Stimulated activated CD8-positive, alpha-beta memory T cell treated with anti-CD3 and anti-CD28 coated beads, Interleukin-4, amount 100 ng/mL, for 24 hours (primary cell): ENCODE measurements around the gene AMY2B.
A peak's percentile ranks its signal among the peaks of the same experiment; 100 is the strongest.
"Not testable (repeated sequence)": the region's sequence is repeated elsewhere in the genome, so short reads cannot be mapped to it uniquely, and the experiment has no call there.

Experiments used
- DNase-seq: peaks from one replicate; pipeline ENCODE4 v3.0.0-alpha.2; 2020; ENCODE audit warnings: low read depth

AMY2B gene

DNA sequence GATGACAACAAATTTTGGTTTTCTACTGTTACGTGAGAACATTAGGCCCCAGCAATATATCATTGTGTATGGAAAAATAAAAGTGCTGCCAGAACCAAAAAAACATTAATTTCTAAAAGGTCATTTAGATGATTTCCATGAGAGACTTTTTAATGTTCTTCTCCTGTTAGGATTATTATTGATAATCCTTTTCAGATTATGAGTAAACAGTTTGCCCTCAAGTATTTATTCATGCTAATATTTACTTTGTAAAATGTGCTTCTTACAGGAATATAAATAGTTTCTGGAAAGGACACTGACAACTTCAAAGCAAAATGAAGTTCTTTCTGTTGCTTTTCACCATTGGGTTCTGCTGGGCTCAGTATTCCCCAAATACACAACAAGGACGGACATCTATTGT is at the start of gene AMY2B:
AMY2B (plus strand) TSS at position 301 of the 400 bp plus-strand sequence; CDS start at position 315, 14 bp downstream.
- DNase-seq, result not testable (repeated sequence)

GRCh38 chr1:103523346-103523745 is 48.0 kb upstream of the AMY2B start:
- DNase-seq, result no peak

DNA sequence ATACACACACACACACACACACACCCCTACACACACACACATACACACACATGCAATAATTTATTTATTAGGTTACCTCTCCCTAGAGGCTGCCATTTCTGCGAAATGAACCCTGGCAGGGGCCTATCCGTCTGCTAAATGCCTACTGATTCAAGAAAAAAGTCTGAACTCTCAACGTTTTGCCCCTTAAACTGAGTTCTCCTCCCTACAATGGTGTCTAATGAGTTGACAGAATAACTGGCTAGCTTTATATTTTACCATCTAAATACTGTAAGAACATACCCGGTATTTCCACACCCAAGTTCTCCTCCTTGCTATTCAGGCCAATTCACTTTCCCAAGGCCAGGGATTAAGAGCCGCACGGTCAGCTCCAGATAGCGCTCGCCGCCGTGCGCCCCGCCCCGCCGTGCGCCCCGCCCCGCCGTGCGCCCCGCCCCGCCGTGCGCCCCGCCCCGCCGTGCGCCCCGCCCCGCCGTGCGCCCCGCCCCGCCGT is 46.2 kb upstream of the AMY2B start:
- no peak for DNase-seq

DNA sequence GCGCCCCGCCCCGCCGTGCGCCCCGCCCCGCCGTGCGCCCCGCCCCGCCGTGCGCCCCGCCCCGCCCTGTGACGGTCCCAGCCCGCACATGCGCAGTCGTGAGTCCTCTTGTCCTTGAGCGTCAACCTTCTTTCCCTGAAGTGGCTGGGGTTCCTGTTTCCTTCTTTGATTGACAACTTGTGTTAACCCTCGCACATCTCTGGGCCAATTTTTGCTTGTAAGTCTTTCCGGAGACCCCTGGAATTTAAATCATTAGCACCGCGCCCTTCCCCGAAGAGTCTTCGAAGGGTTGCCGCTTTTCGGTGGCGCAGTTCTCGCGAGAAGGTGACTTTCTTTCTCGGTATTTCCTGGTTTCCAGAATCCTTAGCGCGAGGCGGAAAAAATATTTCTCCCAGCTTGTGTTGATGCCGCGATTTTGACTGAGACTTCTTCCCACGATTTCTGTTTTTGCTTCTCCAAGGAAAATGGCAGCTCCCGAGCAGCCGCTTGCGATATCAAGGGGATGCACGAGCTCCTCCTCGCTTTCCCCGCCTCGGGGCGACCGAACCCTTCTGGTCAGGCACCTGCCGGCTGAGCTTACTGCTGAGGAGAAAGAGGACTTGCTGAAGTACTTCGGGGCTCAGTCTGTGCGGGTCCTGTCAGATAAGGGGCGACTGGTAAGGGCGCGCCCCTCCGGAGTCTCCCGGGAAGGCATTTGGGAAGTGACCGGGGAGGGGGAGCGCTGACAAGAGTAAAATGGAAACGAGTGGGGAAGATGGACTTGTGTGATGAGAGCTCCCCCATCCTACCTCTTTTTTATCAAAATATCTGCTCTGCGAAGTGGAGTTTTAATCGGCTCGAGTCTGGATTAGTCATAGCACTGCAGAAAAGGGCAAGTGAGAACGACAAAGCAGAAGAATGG is 45.5 kb upstream of the AMY2B start, which contains the start of gene RNPC3:
RNPC3 (plus strand) TSS at position 93 of the 901 bp plus-strand sequence; CDS start at position 465, 372 bp downstream.
- peak; percentile 76 for DNase-seq

DNA sequence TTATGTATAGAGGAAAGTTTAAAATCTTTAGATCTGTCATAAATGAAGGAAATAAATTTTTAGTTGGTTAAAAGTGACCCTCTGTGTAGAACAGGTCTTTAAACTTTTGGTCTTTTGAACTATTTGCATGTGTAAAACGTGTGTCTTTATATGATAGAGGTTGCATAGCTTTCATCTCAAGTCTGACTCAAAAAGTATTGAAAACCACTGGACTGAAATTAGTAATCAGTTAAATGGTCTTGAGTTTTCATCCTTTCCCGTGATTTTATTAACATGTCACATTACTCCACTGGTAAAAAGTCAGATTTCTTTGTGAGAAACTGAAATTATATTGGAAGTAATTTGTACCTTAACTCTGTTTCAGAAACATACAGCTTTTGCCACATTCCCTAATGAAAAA is 44.1 kb upstream of the AMY2B start:
- no peak for DNase-seq

DNA sequence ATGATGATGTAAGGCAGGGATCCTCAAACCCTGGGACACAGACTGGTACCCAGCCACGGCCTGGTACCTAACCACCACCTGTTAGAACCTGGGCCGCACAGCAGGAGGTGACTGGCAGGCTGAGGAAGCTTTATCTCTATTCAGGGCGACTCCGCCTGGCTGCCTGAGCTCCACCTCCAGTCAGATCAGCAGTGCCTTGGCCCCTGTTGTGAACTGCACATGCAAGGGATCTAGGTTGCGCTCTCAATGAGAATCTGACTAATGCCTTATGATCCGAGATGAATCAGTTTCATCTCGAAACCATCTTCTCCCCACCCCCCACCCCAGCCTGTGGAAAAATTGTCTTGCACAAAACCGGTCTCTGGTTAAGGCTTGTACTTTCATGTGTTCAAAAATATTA is 41.6 kb upstream of the AMY2B start:
- DNase-seq, result peak; percentile 29

- DNase-seq, result no peak
Measured at GRCh38 chr1:103538226-103538625, 33.2 kb upstream of the AMY2B start.

DNA sequence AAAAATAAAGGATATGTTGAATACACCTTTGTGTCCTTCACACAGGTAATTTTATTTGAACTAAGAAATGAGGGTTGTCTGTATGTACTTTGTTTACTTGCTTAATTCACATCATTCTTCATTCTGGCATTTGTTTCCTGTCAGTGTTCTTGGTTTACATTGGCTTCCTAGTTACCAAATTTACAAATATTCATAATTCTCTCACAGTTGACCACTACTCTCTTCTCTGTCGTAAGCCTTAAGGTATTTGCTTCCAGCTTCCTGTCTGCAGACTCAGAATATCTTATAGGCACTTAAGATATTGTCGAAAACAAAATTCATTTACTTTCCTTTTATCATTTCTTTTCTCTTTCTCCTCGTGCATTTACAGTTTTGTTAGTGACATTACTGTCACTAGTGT is 30.0 kb upstream of the AMY2B start:
- no peak for DNase-seq

- no peak for DNase-seq
Measured at GRCh38 chr1:103546496-103546895, 24.9 kb upstream of the AMY2B start.

- no peak for DNase-seq
Measured at GRCh38 chr1:103547840-103548239, 23.5 kb upstream of the AMY2B start.

DNA sequence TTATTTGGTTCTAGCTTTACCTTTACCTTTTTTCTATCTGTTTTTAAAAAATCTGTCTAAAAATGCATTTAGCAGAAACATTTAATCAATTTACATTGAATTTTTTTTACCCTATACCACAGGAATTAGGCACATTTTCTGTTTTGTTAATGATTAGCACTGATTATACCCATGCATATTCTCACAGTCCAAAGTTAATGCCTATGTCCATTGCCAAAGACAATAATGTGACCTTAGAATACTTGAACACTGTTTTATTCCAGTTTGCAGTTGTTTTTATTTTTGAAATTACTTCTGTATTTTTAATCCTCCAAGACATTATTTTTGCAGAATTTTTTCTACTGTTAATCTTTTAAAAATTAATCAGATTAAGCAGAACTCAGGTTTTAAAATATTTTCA is 11.0 kb upstream of the AMY2B start:
- no peak for DNase-seq

DNA sequence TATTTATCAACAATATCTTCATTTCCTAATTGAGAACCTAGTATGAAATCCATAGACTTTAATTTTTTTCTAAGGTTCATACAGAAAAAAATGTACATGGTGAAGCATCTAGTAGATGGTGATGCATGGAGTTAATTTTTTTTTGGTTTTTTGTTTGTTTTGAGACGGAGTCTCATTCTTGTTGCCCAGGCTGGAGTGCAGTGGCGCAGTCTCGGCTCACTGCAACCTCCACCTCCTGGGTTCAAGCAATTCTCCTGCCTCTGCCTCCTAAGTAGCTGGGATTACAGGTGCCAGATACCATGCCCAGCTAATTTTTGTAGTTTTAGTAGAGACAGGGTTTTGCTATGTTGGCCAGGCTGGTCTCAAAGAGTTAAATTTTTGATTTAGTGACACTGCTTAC is 10.3 kb upstream of the AMY2B start:
- DNase-seq, result not testable (repeated sequence)

DNA sequence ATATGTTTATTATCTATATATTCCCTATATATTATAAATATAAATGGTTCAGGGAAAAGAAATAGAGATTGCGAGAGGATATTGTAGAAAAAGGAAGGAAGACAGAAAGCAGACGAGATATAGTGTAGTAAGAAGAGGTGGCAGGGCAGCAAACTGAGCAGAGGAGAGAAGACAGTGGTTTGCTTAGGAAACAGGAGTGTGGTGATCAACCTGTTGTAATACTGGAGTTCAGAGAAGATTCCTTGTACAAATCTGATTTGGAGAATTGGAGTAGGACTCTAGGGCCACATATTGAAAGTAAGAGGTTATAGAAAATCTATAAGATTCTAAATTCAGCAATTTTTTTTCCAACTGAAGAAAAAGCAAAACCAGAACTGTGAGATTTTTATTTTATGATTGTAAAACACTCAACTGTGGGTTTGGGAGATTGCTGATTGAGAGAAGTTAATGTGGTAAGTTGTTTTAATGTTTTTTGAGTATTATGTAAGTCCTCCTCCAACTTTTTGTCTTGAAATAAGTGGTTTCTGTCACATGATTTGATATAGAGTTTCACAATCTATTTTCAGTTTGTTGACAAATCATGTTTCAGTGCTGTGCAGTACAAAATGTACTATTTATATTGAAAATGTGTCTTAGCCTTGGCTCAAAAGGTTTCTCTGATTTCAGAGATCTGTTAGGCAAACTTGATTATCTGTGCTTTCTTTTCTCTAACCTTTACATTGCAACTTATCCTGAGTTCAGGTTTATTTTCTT is 9.6 kb upstream of the AMY2B start:
- no peak for DNase-seq

DNA sequence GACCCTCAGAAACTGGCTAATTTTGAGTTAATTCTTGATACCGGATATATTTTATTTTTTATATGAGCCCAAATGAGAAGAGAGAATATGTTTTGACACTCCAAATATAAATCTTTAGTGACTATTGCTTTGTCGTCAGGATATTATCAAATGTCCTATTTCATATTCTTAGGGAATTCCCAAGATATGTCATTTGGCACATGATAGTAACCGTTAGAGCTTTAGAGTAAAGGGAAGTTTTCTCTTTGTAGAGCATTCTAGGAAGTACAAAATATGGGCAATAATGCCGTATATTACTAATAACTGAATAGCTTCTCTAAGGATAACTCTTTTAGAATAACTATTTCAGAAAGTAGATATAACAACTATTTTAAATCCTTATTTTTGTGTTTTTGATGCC is 8.3 kb upstream of the AMY2B start:
- no peak for DNase-seq

DNA sequence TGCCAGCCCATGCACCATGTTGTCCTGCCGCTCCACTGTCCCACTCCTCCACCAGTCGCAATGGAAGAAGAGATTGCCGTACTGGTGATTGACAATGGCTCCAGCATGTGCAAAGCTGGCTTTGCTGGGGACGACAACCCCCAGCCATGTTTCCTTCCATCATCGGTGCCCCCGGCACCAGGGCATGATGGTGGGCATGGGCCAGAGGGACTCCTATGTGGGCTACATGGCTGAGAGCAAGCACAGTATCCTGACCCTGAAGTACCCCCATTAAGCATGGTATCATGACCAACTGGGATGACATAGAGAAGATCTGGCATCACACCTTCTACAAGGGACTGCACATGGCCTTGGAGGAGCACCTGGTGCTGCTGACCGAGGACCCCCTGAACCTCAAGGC is 1.9 kb upstream of the AMY2B start:
- DNase-seq, result no peak

GRCh38 chr1:103576065-103576464 is 4.7 kb downstream of the AMY2B start:
- no peak for DNase-seq

- not testable (repeated sequence) for DNase-seq
Measured at GRCh38 chr1:103576784-103577183, 5.4 kb downstream of the AMY2B start.

DNA sequence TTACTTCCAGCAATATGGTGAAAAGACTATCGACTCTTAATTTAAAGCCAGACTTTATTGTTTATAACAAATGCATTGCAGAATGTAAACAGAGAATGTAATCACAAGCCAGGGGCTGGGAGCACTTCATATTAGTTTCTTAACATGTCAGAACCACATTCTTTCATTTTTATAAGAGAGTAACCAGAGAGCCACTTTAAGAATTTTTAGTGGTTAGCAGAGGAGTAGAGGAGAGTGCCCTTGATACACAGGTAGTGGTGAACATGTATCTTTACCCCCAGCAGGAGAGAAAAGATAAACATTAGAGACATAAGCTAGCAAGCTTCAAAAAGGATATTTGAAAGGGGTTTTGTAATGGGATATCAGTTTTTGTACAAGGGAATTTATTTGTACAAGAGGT is 11.1 kb downstream of the AMY2B start:
- DNase-seq, result no peak

DNA sequence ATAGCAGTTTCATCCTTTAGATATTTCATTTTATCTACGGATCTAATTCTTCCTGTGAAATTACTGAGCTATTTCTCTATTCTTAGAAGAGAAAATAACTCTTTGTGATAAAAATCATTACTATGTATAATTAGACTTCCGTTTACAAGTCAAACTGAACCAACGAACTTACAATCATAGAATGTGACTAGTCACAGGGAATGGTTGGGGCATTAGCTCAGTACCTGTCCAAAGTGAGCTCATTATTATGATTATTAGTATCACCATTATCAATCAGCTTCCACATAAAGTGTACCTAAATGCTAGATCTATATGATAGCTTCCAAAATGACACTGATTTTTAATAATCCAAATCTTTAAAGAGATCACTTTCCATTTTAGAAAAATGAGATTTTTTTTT is 12.5 kb downstream of the AMY2B start:
- DNase-seq, result no peak

- DNase-seq, result no peak
Measured at GRCh38 chr1:103584537-103584936, 13.1 kb downstream of the AMY2B start.

GRCh38 chr1:103602740-103603139 is 31.4 kb downstream of the AMY2B start:
- not testable (repeated sequence) for DNase-seq

GRCh38 chr1:103616362-103616761 is 45.0 kb downstream of the AMY2B start:
- no peak for DNase-seq

- DNase-seq, result not testable (repeated sequence)
Measured at GRCh38 chr1:103616994-103617477, 45.6 kb downstream of the AMY2B start, which contains the start of gene AMY2A. Gene AMY2A (plus strand): TSS chr1:103617427. CDS start chr1:103617441, 14 bp downstream.
